Measurements from ENCODE around the gene TRAPPC3. TPM values are rescaled to one million over a fixed set of nuclear protein-coding genes. Genes with fewer than 3 reads are reported as not detected.

Gene TRAPPC3
- total RNA-seq, 1 experiment from 2014 or later: 52.7 TPM

DNA sequence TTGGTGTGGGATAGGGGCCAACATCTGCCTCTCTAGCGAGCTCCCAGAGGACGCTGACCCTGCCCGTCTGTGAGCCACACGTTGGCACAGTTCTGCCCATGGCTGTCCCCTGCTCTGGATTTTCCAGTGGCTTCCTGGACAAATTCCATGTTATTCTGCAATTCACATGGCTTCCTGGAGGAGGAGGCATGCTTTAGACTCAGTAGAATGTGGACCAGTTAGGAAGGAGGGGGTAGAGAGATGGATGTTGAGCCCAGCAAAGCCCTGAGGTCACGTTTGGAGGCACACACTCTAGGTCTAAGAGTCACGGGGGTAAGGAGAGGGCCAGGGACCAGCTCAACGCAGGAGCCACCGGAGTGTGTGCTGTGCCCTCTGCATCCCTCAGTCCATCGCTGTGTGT lies 36.5 kb downstream of the TRAPPC3 start:
- no peak overlapping the region for H3K27ac Mint-ChIP-seq
- H3K79me1 ChIP-seq (ENCODE audit: insufficient read depth, low read depth, low read length, poor library complexity, severe bottlenecking): no peaks in the 10 kb centered on the region
- no CpG with 5 or more reads among the region's 9 CpGs for WGBS (ENCODE audit: extremely low coverage, insufficient read length, low lambda C conversion rate)

More for the DNA sequence above, 36.5 kb downstream of the TRAPPC3 start:
- Histone ChIP-seq H4K20me1 (ENCODE audit: control insufficient read depth, insufficient read depth, insufficient read length) (no peaks in the 10 kb centered on the region), H3K18ac (ENCODE audit: insufficient read length, low read depth, low read length) (no peak overlapping the region), H3K4me2 (ENCODE audit: insufficient read depth, insufficient read length, low read length) (no peak overlapping the region), H2BK20ac (ENCODE audit: low read depth, low read length, poor library complexity, severe bottlenecking) (no peak overlapping the region), H3K27ac (ENCODE audit: insufficient read length, low read depth, low read length) (no peak overlapping the region), H2BK12ac (ENCODE audit: insufficient read length, low read depth, low read length) (no peak overlapping the region), H3K56ac (ENCODE audit: insufficient read length, low read depth, low read length) (no peak overlapping the region), H3K14ac (ENCODE audit: insufficient read depth, low read length) (no peak overlapping the region), H2BK15ac (ENCODE audit: low read depth, low read length) (no peak overlapping the region), H3K9me3 (ENCODE audit: control insufficient read depth, low read depth, low read length) (no peaks in the 10 kb centered on the region), H3K27me3 (ENCODE audit: insufficient read depth, low read length) (no peaks in the 10 kb centered on the region), H3K9ac (ENCODE audit: extremely low read depth, insufficient read length, low read length) (no peak overlapping the region), H4K8ac (replicated peaks; ENCODE audit: insufficient read length, low read depth, low read length) (no peak overlapping the region), H3T11ph (ENCODE audit: low read length) (no peak overlapping the region), H4K91ac (ENCODE audit: insufficient read length, low read depth, low read length) (no peak overlapping the region), H3K79me2 (ENCODE audit: insufficient read depth, low read length) (no peaks in the 10 kb centered on the region), H2BK5ac (ENCODE audit: insufficient read length, low read length) (no peak overlapping the region), H3K4me1 (ENCODE audit: insufficient read depth, low read length) (no peaks in the 10 kb centered on the region), H4K5ac (ENCODE audit: insufficient read length, low read depth, low read length) (no peak overlapping the region), H2AK5ac (ENCODE audit: insufficient read length, low read length) (no peak overlapping the region), H3K23me2 (ENCODE audit: insufficient read length, low read depth, low read length, poor library complexity, severe bottlenecking) (no peaks in the 10 kb centered on the region), H3K23ac (ENCODE audit: insufficient read length, low read depth, low read length) (no peak overlapping the region), H3K4ac (ENCODE audit: low read depth, low read length) (no peak overlapping the region), H2BK120ac (ENCODE audit: low read depth, low read length, poor library complexity, severe bottlenecking) (no peak overlapping the region), H2AFZ (ENCODE audit: low read length) (no peak overlapping the region)
- Mint-ChIP-seq H3K4me3 (no peak overlapping the region), H3K9me3 (no peaks in the 10 kb centered on the region), H3K4me1 (peaks cover under 1 to 16% of the 10 kb centered on the region in 2 experiments), H3K27me3 (ENCODE audit: low read depth) (no peaks in the 10 kb centered on the region; the same call in none of the 2 replicates), H3K36me3 (ENCODE audit: insufficient read depth in 1 of 3, low read depth in 3 of 3) (no peaks in the 10 kb centered on the region)
- TF ChIP-seq, protein P1, sequence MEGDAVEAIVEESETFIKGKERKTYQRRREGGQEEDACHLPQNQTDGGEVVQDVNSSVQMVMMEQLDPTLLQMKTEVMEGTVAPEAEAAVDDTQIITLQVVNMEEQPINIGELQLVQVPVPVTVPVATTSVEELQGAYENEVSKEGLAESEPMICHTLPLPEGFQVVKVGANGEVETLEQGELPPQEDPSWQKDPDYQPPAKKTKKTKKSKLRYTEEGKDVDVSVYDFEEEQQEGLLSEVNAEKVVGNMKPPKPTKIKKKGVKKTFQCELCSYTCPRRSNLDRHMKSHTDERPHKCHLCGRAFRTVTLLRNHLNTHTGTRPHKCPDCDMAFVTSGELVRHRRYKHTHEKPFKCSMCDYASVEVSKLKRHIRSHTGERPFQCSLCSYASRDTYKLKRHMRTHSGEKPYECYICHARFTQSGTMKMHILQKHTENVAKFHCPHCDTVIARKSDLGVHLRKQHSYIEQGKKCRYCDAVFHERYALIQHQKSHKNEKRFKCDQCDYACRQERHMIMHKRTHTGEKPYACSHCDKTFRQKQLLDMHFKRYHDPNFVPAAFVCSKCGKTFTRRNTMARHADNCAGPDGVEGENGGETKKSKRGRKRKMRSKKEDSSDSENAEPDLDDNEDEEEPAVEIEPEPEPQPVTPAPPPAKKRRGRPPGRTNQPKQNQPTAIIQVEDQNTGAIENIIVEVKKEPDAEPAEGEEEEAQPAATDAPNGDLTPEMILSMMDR (conservative IDR thresholded peaks at IDR 0.05): no peak
- DNase-seq: no peak
